Activated T-cell treated with anti-CD3 and anti-CD28 coated beads, Interleukin-2, amount 50 U/mL, for 24 hours (primary cell): ENCODE data around the gene MPHOSPH9.
"Not testable (repeated sequence)": the region's sequence is repeated elsewhere in the genome, so short reads cannot be mapped to it uniquely, and the experiment has no call there.

Experiments used
- DNase-seq: peaks from one replicate; pipeline ENCODE4 v3.0.0-alpha.2; 2020
- H3K27ac Mint-ChIP-seq: 2 replicates; pipeline ENCODE4 v1.8.0; 2020; ENCODE audit warnings: mild to moderate bottlenecking, mixed read lengths
- H3K27me3 Mint-ChIP-seq: 2 replicates; pipeline ENCODE4 v1.8.0; 2020; ENCODE audit warnings: mixed read lengths
- H3K36me3 Mint-ChIP-seq: 2 replicates; pipeline ENCODE4 v1.8.0; 2020; ENCODE audit warnings: low read depth, mixed read lengths
- H3K4me1 Mint-ChIP-seq: 2 replicates; pipeline ENCODE4 v1.8.0; 2020; ENCODE audit warnings: low read depth, mixed read lengths
- H3K4me3 Mint-ChIP-seq: 2 replicates; pipeline ENCODE4 v1.8.0; 2020; ENCODE audit warnings: mild to moderate bottlenecking, moderate library complexity, mixed read lengths
- H3K9me3 Mint-ChIP-seq: 2 replicates; pipeline ENCODE4 v1.8.0; 2020; ENCODE audit warnings: mixed read lengths

The MPHOSPH9 gene

GRCh38 chr12:123245678-123246077 is 12.7 kb upstream of the MPHOSPH9 start:
- Mint-ChIP-seq H3K27me3 (no peaks in the 10 kb centered on the region), H3K27ac (peak overlapping the region; percentile 60), H3K4me1 (peaks cover 65% of the 10 kb centered on the region), H3K9me3 (no peaks in the 10 kb centered on the region), H3K36me3 (peaks cover 73% of the 10 kb centered on the region), H3K4me3 (no peak overlapping the region)
- no peak for DNase-seq

DNA sequence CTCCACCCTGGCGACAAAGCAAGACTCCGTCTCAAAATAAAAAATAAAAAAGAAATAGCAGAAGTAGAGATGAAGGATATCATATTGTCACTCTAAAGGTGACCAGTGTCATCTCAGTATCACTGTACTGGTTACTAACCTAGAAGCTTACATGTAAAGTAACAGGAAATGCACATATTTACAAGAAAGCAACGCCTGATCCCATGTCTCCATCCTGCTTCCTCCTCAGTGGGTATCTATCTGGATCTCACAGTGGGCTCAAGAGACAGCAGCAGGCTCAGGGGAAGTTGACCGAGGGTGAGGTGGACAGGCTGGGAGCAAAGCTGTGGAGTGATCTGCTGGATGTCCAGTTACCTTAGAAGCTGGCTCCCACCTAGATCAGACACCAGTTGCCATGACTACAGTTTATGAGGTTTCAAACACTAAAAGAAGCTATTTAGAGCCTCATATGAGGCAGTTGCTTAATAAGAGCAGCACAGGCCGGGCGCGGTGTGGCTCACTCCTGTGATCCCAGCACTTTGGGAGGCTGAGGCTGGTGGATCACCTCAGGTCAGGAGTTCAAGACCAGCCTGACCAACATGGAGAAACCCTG is 10.8 kb upstream of the MPHOSPH9 start:
- H3K27ac Mint-ChIP-seq, result peak overlapping the region; percentile 76
- peaks cover 60% of the 10 kb centered on the region for H3K4me1 Mint-ChIP-seq
- DNase-seq, result no peak
- peaks cover 72% of the 10 kb centered on the region for H3K36me3 Mint-ChIP-seq
- H3K4me3 Mint-ChIP-seq, result no peak overlapping the region
- no peaks in the 10 kb centered on the region for H3K9me3 Mint-ChIP-seq
- H3K27me3 Mint-ChIP-seq, result no peaks in the 10 kb centered on the region

GRCh38 chr12:123242116-123242904 is 9.4 kb upstream of the MPHOSPH9 start:
- Mint-ChIP-seq H3K4me1 (peaks cover 60% of the 10 kb centered on the region), H3K4me3 (peak overlapping the region; percentile 13), H3K36me3 (peaks cover 69% of the 10 kb centered on the region), H3K9me3 (no peaks in the 10 kb centered on the region), H3K27ac (peak overlapping the region; percentile 76), H3K27me3 (no peaks in the 10 kb centered on the region)
- no peak for DNase-seq

- Mint-ChIP-seq H3K4me3 (no peak overlapping the region), H3K36me3 (peaks cover 74% of the 10 kb centered on the region), H3K27me3 (no peaks in the 10 kb centered on the region), H3K9me3 (no peaks in the 10 kb centered on the region), H3K27ac (peak overlapping the region; percentile 88), H3K4me1 (peaks cover 63% of the 10 kb centered on the region)
- no peak for DNase-seq
These were observed 6.0 kb upstream of the MPHOSPH9 start for GRCh38 chr12:123238961-123239360.

DNA sequence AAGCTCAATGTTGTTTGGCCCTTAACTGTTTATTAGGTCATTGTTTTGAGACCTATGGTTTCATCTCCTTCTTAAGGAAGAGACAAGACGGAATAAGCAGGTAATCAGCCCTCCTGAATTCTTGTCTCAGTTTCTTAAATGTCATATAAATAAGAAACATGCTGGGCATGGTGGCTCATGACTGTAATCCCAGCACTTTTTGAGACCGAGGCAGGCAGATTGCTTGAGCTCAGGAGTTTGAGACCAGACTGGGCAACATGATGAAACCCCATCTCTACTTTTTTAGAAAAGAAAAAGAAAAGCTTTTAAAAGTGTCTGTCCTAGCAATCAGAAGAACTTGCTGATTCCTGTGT is 5.4 kb upstream of the MPHOSPH9 start:
- H3K36me3 Mint-ChIP-seq, result peaks cover 77% of the 10 kb centered on the region
- peaks cover 58% of the 10 kb centered on the region for H3K4me1 Mint-ChIP-seq
- peak overlapping the region; percentile 55 for H3K4me3 Mint-ChIP-seq

DNA sequence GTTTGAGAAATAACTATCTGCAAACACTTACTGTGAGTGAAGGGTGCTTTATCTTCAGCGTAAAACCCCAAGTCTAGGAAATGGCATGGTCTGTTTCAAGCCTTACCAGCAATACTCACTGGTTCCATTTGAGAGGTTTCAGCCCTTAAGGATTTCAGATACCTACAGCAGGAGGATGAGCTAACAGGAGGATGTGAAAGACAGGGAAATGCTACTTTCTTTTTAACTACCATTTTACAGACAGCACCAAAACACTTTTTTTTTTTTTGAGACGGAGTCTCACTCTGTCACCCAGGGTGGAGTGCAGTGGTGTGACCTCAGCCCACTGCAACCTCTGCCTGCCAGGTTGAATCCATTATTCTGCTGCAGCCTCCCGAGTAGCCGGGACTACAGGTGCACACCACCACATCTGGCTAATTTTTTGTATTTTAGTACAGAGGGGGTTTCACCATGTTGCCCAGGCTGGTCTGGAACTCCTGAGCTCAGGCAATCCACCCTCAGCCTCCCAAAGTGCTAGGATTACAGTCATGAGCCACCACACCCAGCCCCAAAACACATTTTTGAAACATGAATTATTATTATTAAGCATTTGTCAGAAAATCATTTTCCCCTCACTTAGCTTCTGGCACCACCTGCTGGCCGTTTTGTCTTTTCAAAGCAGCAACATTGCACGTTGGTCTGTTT is 4.8 kb upstream of the MPHOSPH9 start:
- Mint-ChIP-seq H3K4me1 (peaks cover 57% of the 10 kb centered on the region), H3K9me3 (no peaks in the 10 kb centered on the region), H3K4me3 (peak overlapping the region; percentile 55), H3K27ac (peak overlapping the region; percentile 88), H3K27me3 (no peaks in the 10 kb centered on the region), H3K36me3 (peaks cover 79% of the 10 kb centered on the region)
- peak; percentile 76 for DNase-seq

More for the DNA sequence above, 5.4 kb upstream of the MPHOSPH9 start:
- no peaks in the 10 kb centered on the region for H3K9me3 Mint-ChIP-seq
- H3K27me3 Mint-ChIP-seq, result no peaks in the 10 kb centered on the region
- H3K27ac Mint-ChIP-seq, result peak overlapping the region; percentile 88
- no peak for DNase-seq

DNA sequence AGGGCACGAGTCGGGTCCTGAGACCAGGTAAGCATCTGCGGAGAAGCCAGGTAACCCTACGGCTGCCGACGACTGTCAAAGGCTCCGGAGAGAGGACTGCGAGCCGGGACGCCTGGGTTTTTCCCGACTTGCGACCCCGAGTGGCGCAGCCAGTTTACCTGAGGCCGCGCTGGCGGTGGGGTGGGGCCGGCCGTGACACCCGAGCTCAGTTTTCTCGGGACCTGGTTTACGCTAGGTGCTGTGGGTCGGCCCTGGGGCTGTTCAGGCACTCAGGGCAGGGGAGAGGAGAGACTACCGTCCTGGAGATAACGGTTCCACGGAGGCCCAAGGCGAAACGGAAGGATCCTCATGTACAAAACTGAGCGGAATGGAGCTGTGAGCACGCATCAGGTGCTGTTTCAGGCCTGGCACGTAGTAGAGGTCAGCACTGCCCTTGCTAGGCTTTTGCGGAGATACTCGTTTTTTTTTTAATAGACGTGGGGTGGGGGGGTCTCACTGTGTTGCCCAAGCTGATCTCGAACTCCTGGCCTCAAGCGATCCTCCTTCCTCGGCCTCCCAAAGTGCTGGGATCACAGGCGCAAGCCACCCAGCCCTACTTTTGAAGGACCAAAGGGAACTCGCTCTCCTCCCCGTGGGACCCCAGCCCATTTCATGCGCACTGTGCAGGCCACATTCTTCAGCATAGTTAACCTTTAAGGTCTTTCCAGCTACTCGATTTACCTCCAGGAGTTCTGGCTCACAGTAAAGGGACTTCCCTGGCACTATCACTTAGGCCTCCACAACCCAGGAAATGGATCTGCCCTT is 766 bp upstream of the MPHOSPH9 start:
- Mint-ChIP-seq H3K4me1 (peaks cover 66% of the 10 kb centered on the region), H3K36me3 (peaks cover 78% of the 10 kb centered on the region), H3K4me3 (peak overlapping the region; percentile 100), H3K27ac (peak overlapping the region; percentile 99), H3K27me3 (no peaks in the 10 kb centered on the region), H3K9me3 (no peaks in the 10 kb centered on the region)
- no peak for DNase-seq

- no peak for DNase-seq
- Mint-ChIP-seq H3K27ac (peak overlapping the region; percentile 99), H3K27me3 (no peaks in the 10 kb centered on the region), H3K36me3 (peaks cover 79% of the 10 kb centered on the region), H3K9me3 (no peaks in the 10 kb centered on the region), H3K4me3 (peak overlapping the region; percentile 100), H3K4me1 (peaks cover 64% of the 10 kb centered on the region)
These were observed 502 bp downstream of the MPHOSPH9 start for GRCh38 chr12:123232472-123232806.

GRCh38 chr12:123231931-123232330 is 1.0 kb downstream of the MPHOSPH9 start:
- Mint-ChIP-seq H3K4me1 (peaks cover 62% of the 10 kb centered on the region), H3K36me3 (peaks cover 77% of the 10 kb centered on the region), H3K27ac (peak overlapping the region; percentile 99), H3K4me3 (peak overlapping the region; percentile 100), H3K9me3 (no peaks in the 10 kb centered on the region), H3K27me3 (no peaks in the 10 kb centered on the region)
- DNase-seq, result no peak

DNA sequence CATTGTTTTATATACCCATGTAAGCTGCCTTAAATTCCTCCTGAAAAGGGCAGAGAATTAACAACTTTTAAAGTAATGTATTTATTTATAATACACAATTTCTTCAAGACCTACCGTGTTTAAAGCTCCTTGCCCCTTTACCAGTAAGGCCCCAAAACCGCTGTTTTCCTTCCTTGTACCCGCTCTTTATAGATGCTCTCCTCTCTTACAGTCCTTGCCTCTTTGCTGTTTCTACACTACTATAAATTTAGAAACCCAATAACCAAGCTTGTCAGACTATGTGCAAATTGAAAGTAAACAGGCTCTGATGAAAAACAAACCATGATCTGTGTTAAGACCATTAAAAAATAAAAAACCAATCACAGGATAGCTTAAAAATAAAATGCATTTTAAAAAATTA is 3.9 kb downstream of the MPHOSPH9 start:
- no peak for DNase-seq
- Mint-ChIP-seq H3K4me1 (peaks cover 55% of the 10 kb centered on the region), H3K36me3 (peaks cover 74% of the 10 kb centered on the region), H3K9me3 (no peaks in the 10 kb centered on the region), H3K4me3 (peak overlapping the region; percentile 59), H3K27me3 (no peaks in the 10 kb centered on the region), H3K27ac (peak overlapping the region; percentile 55)

GRCh38 chr12:123227581-123228258 is 5.2 kb downstream of the MPHOSPH9 start:
- H3K36me3 Mint-ChIP-seq, result peaks cover 65% of the 10 kb centered on the region
- no peaks in the 10 kb centered on the region for H3K9me3 Mint-ChIP-seq
- peak overlapping the region; percentile 36 for H3K4me3 Mint-ChIP-seq
- no peaks in the 10 kb centered on the region for H3K27me3 Mint-ChIP-seq
- DNase-seq, result no peak
- H3K4me1 Mint-ChIP-seq, result peaks cover 64% of the 10 kb centered on the region
- H3K27ac Mint-ChIP-seq, result peak overlapping the region; percentile 24

DNA sequence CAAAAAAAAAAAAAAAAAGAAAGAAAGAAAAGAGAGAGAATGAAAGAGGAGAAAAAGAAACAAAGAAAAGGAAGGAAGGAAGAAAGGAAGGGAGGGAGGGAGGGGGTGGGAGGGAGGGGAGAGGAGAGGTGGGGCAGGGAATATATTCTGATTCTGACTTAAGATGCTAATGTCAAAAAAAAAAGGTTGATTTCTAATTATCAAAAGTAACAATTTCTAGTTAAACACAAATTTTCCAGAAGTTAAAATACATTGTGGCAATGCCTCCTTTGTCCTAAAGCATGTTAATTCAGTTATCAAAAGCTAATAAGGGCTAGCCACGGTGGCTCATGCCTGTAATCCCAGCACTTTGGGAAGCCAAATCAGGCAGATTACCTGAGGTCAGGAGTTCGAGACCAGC is 7.5 kb downstream of the MPHOSPH9 start:
- DNase-seq, result no peak
- Mint-ChIP-seq H3K36me3 (peaks cover 73% of the 10 kb centered on the region), H3K27me3 (no peaks in the 10 kb centered on the region), H3K4me1 (peaks cover 60% of the 10 kb centered on the region), H3K27ac (no peak overlapping the region), H3K9me3 (no peaks in the 10 kb centered on the region), H3K4me3 (no peak overlapping the region)

DNA sequence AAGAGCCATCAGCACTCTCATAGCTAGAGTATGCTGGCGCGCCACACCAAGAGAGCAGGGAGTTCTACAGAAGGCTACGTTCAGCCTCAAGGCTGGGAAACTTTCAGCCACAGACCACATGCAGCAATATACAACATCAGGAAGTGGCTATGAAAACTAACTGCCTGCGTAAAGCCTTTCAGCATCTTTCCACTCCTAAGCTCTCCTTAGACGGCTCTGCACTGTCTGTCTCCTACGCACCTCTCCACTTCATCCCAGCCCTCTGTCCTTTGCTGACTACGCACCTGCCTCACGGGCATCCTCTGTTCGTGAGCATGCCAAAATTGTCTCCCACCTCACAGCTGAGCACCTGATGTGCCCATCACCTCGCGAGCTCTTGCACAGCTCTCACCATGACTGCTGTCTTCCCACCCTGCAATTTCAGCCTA is 9.7 kb downstream of the MPHOSPH9 start:
- Mint-ChIP-seq H3K36me3 (peaks cover 75% of the 10 kb centered on the region), H3K4me3 (peak overlapping the region; percentile 56), H3K27ac (peak overlapping the region; percentile 88), H3K9me3 (no peaks in the 10 kb centered on the region), H3K4me1 (peaks cover 40% of the 10 kb centered on the region), H3K27me3 (no peaks in the 10 kb centered on the region)
- DNase-seq, result peak; percentile 64

DNA sequence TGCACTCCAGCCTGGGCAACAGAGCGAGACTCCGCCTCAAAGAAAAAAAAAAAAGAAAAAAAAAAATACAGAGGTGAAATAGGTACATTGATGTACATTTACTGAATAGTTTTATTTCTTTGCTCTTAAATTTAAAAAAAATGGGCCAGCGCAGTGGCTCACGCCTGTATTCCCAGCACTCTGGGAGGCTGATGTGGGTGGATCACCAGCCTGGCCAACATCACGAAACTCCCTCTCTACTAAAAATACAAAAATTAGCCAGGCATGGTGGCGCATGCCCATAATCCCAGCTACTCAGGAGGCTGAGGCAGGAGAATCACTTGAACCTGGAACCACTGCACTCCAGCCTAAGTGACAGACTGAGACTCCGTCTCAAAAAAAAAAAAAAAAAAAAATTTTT is 25.1 kb downstream of the MPHOSPH9 start:
- not testable (repeated sequence) for H3K27ac Mint-ChIP-seq, H3K4me1 Mint-ChIP-seq, H3K27me3 Mint-ChIP-seq, DNase-seq, H3K4me3 Mint-ChIP-seq, H3K9me3 Mint-ChIP-seq
- H3K36me3 Mint-ChIP-seq, result peaks cover 84% of the 10 kb centered on the region
